ENCODE results near the gene LCORL. TPM values are rescaled to one million over a fixed set of nuclear protein-coding genes. Genes with fewer than 3 reads are reported as not detected.
A peak's percentile ranks its signal among the peaks of the same experiment; 100 is the strongest.

The LCORL gene
- total and polyA plus RNA-seq, 9 of the 15 experiments (the other 6 are each of a cell fraction or from before 2014, with no cell fraction given): 3.1 to 24.5 (median 11.1) TPM

DNA sequence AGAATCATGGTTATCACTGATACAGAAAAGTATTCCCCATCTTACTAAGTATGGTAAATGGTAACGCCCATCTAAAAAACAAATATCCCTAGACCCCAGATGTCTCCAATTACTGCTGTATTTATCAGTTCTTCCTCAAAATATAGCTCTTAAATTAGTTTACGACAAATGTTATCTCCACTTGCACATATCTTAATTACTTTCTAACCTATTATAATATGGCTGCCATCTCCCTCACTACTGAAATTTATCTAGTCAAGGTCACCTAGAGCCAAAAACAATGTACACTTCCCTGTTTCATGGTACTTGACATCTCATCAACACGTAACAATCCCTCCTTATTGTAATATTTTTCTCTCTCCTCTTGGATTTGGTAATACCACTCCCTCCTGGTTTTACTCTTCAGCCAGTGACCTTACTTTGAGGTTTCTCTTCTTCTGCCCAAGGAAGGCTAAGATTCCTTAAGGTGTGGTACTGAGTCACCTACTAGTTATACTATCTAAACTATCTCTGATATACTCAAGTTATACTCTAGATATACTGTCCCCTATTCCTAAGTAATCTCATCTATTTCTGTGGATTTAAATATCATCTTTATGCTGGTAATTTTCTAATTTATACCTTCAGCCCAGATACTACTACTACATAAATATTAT, 8.6 kb downstream of the LCORL start:
- H3K27me3 ChIP-seq (ENCODE audit: control insufficient read depth in 2 of 2, insufficient read depth in 2 of 2, low read length in 2 of 2): no peaks in the 10 kb centered on the region
- ATAC-seq (no peak), DNase-seq (ENCODE audit: extremely low read depth in 1 of 4, low spot score in 3 of 4) (no peak), FAIRE-seq (no peak)
- H4K20me1 ChIP-seq (replicated peaks; ENCODE audit: control insufficient read depth, insufficient read depth, low read length): peaks cover 3% of the 10 kb centered on the region; the same call in 1 of the 2 replicates
- no peak overlapping the region for H3K9ac ChIP-seq (ENCODE audit: insufficient read depth in 1 of 2, low read depth in 2 of 2, low read length in 2 of 2)
- no peak overlapping the region for H2AFZ ChIP-seq (ENCODE audit: low read depth, low read length)
- H3K4me2 ChIP-seq (ENCODE audit: insufficient read depth, low read length): no peak overlapping the region
- peaks cover 0 to 10% of the 10 kb centered on the region in 2 experiments; a peak in 2 of 5 replicates for H3K4me1 ChIP-seq (replicated peaks in 1 of 2; ENCODE audit: control insufficient read depth in 2 of 2, insufficient read depth in 2 of 2, low read length in 2 of 2)
- no peaks in the 10 kb centered on the region for H3K9me3 ChIP-seq (replicated peaks; ENCODE audit: control insufficient read depth, insufficient read depth, low read depth, low read length)
- H3K27ac ChIP-seq (ENCODE audit: extremely low read depth, low read depth, low read length): no peak overlapping the region
- intact Hi-C loops (cut with micrococcal nuclease) (no loop called here), in situ Hi-C loops (cut with MboI) (no loop called here)
- ChIA-PET CTCF (ENCODE audit: low intra/inter-chr PET ratio) (no interaction called here), POLR2A (no interaction called here)
- peaks cover 95% of the 10 kb centered on the region for H3K79me2 ChIP-seq (ENCODE audit: control insufficient read depth, insufficient read depth, low read length)
- WGBS (ENCODE audit: insufficient coverage, low coverage, missing lambda C conversion rate): 67% methylated on average over 3 of the region's 3 CpGs
- H3K36me3 ChIP-seq (ENCODE audit: control insufficient read depth, insufficient read depth, low read length): no peaks in the 10 kb centered on the region
- H3K9me1 ChIP-seq (ENCODE audit: control insufficient read depth, insufficient read depth, low read length): no peaks in the 10 kb centered on the region
- H3K4me3 ChIP-seq: no peak overlapping the region
- no TSS peak for BruUV-seq (replicated peaks)
- TF ChIP-seq PRPF4 (IDR thresholded peaks at IDR 0.05; ENCODE audit: insufficient read depth, low read depth, low read length, poor library complexity, severe bottlenecking) (no peak), HMBOX1 (IDR thresholded peaks at IDR 0.05) (peak; percentile 59; the same call in 1 of the 2 replicates)

All from K562 (cell line).